ENCODE results near the gene MEN1. TPM values are rescaled to one million over a fixed set of nuclear protein-coding genes. Genes with fewer than 3 reads are reported as not detected.
"Not testable (repeated sequence)": the region's sequence is repeated elsewhere in the genome, so short reads cannot be mapped to it uniquely, and the experiment has no call there.

The MEN1 gene
- polyA plus RNA-seq, 2 donors = 15.4 to 19.0 TPM

GRCh38 chr11:64846998-64847666 lies 36.8 kb upstream of the MEN1 start:
- no peaks in the 10 kb centered on the region for H3K36me3 ChIP-seq (ENCODE audit: control insufficient read depth in 2 of 2, insufficient read depth in 2 of 2, low read length in 1 of 2)
- no peak overlapping the region for H3K4me3 ChIP-seq (ENCODE audit: low read depth in 1 of 2, low read length in 2 of 2)
- H3K4me1 ChIP-seq (ENCODE audit: control insufficient read depth in 2 of 2, insufficient read depth in 2 of 2, low read length in 1 of 2) = peaks cover 0 to 25% of the 10 kb centered on the region in 2 donors
- peak overlapping the region in 1 of 2 donors; percentile 53 for H3K27ac ChIP-seq (ENCODE audit: low read depth in 2 of 2, low read length in 1 of 2)
- 20 to 25% methylated on average over 12 to 13 of the region's 13 CpGs for WGBS, 2 donors
- no peaks in the 10 kb centered on the region for H3K27me3 ChIP-seq (ENCODE audit: control insufficient read depth in 1 of 2, insufficient read depth in 2 of 2, low read length in 2 of 2)
- H3K9me3 ChIP-seq (ENCODE audit: control insufficient read depth in 2 of 2, insufficient read depth in 1 of 2, low read depth in 1 of 2, low read length in 1 of 2) = no peaks in the 10 kb centered on the region

GRCh38 chr11:64845776-64846129 lies 35.4 kb upstream of the MEN1 start:
- H3K4me1 ChIP-seq (ENCODE audit: control insufficient read depth in 2 of 2, insufficient read depth in 2 of 2, low read length in 1 of 2) = peaks cover 0 to 25% of the 10 kb centered on the region in 2 donors
- H3K9me3 ChIP-seq (ENCODE audit: control insufficient read depth in 2 of 2, insufficient read depth in 1 of 2, low read depth in 1 of 2, low read length in 1 of 2); H3K36me3 ChIP-seq (ENCODE audit: control insufficient read depth in 2 of 2, insufficient read depth in 2 of 2, low read length in 1 of 2); H3K4me3 ChIP-seq (ENCODE audit: low read depth in 1 of 2, low read length in 2 of 2); H3K27me3 ChIP-seq (ENCODE audit: control insufficient read depth in 1 of 2, insufficient read depth in 2 of 2, low read length in 2 of 2): not testable (repeated sequence)
- 83 to 87% methylated on average over 8 of the region's 8 CpGs for WGBS, 2 donors
- H3K27ac ChIP-seq (ENCODE audit: low read depth in 2 of 2, low read length in 1 of 2) = peak overlapping the region in 1 of 2 donors; percentile 96

- peaks cover 0 to 25% of the 10 kb centered on the region in 2 donors for H3K4me1 ChIP-seq (ENCODE audit: control insufficient read depth in 2 of 2, insufficient read depth in 2 of 2, low read length in 1 of 2)
- H3K36me3 ChIP-seq (ENCODE audit: control insufficient read depth in 2 of 2, insufficient read depth in 2 of 2, low read length in 1 of 2) = peaks cover 0 to 2% of the 10 kb centered on the region in 2 donors
- 16 to 23% methylated on average over 9 of the region's 9 CpGs for WGBS, 2 donors
- H3K4me3 ChIP-seq (ENCODE audit: low read depth in 1 of 2, low read length in 2 of 2) = peak overlapping the region; percentile 54 to 67
- no peaks in the 10 kb centered on the region for H3K27me3 ChIP-seq (ENCODE audit: control insufficient read depth in 1 of 2, insufficient read depth in 2 of 2, low read length in 2 of 2)
- H3K27ac ChIP-seq (ENCODE audit: low read depth in 2 of 2, low read length in 1 of 2) = peak overlapping the region; percentile 84 to 96
- H3K9me3 ChIP-seq (ENCODE audit: control insufficient read depth in 2 of 2, insufficient read depth in 1 of 2, low read depth in 1 of 2, low read length in 1 of 2) = no peaks in the 10 kb centered on the region
Observed at GRCh38 chr11:64845129-64845775, 34.9 kb upstream of the MEN1 start.

DNA sequence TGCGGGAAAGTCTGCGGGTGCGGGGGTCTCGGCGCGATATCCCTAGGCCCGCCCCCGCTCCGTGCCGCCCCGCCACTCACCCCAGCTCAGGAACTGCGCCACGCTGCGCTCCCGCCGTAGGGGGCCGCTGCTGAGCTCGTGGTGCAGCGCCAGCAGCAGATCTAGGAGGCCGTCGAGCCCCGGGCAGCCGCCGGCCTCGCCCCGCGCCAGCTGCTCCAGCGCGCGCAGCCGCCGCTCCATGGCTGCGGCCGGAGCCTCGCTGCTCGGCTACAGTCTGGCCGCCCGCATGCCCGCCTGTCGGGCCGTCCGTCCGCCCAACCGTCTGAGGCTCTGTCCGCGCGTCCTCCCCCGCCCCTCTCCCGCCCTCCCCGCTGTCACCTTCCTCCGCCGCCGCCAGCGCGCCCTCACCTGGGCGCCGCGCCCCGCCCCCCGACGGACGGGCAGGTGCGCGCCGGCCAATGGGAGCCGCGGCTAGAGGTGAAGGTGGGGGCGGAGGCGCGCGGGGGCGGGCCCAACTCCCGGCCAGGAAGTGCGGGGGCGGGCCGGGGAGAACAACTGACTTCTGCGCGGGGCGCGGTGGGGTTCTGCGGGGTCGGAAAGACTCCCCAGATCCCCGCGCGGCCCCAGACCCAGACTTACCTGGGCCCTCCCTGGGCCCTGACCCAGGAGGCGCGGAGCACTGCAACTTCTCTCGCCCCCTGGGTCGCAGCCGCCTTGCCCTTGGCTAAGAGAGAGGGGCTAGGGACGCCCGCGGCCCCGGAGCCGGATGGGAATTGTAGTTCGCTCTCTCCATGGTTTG lies 34.2 kb upstream of the MEN1 start, which contains the start of gene CDC42BPG:
Gene CDC42BPG (minus strand): TSS at position 324 of the 799 bp plus-strand sequence. CDS start 84 bp downstream, at position 240.
- Histone ChIP-seq H3K27me3 (ENCODE audit: control insufficient read depth in 1 of 2, insufficient read depth in 2 of 2, low read length in 2 of 2) (no peaks in the 10 kb centered on the region), H3K4me3 (ENCODE audit: low read depth in 1 of 2, low read length in 2 of 2) (peak within 1 kb of the TSS; percentile 54 to 67), H3K4me1 (ENCODE audit: control insufficient read depth in 2 of 2, insufficient read depth in 2 of 2, low read length in 1 of 2) (peaks cover 0 to 22% of the 10 kb centered on the region in 2 donors), H3K27ac (ENCODE audit: low read depth in 2 of 2, low read length in 1 of 2) (peak within 1 kb of the TSS; percentile 94 to 96), H3K36me3 (ENCODE audit: control insufficient read depth in 2 of 2, insufficient read depth in 2 of 2, low read length in 1 of 2) (peaks cover 0 to 8% of the 10 kb centered on the region in 2 donors), H3K9me3 (ENCODE audit: control insufficient read depth in 2 of 2, insufficient read depth in 1 of 2, low read depth in 1 of 2, low read length in 1 of 2) (no peaks in the 10 kb centered on the region)
- 1% methylated on average over 65 to 96 of the region's 96 CpGs for WGBS, 2 donors

DNA sequence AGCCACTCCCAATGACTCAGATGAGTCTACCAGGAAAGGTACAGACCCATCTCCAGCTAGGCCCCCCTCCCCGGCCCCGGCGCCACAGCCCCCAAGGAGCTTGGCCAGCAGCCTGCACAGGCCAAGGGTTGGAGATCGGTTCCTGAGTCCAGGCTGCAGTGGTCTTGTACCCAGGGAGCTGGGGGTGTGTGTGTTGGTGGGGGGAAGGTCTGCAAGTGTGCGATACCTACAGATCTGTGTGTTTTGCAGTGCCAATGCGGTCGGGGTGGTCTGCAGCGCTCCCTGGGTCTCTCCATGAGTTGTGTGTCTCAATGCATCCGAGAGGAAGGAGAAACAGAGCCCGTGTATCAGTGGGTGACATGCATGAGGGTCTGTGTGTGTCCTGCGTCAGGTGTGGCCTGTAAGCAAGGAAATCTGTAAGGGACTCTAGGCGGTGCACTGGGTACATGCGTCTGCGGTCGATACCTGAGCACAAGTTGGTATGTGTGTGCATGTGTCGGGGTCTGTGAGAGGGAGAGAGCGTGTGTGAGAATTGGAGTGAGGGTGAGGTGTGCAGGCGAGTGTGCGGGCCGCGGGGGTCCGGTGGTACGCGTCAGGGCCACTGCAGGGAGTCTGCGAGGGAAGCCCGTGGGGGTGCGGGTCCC lies 33.5 kb upstream of the MEN1 start:
- Histone ChIP-seq H3K27ac (ENCODE audit: low read depth in 2 of 2, low read length in 1 of 2) (peak overlapping the region; percentile 94 to 96), H3K4me3 (ENCODE audit: low read depth in 1 of 2, low read length in 2 of 2) (peak overlapping the region; percentile 54 to 67), H3K4me1 (ENCODE audit: control insufficient read depth in 2 of 2, insufficient read depth in 2 of 2, low read length in 1 of 2) (peaks cover 0 to 19% of the 10 kb centered on the region in 2 donors), H3K36me3 (ENCODE audit: control insufficient read depth in 2 of 2, insufficient read depth in 2 of 2, low read length in 1 of 2) (peaks cover 0 to 15% of the 10 kb centered on the region in 2 donors), H3K27me3 (ENCODE audit: control insufficient read depth in 1 of 2, insufficient read depth in 2 of 2, low read length in 2 of 2) (no peaks in the 10 kb centered on the region), H3K9me3 (ENCODE audit: control insufficient read depth in 2 of 2, insufficient read depth in 1 of 2, low read depth in 1 of 2, low read length in 1 of 2) (no peaks in the 10 kb centered on the region)
- 38 to 42% methylated on average over 22 to 27 of the region's 27 CpGs for WGBS, 2 donors

DNA sequence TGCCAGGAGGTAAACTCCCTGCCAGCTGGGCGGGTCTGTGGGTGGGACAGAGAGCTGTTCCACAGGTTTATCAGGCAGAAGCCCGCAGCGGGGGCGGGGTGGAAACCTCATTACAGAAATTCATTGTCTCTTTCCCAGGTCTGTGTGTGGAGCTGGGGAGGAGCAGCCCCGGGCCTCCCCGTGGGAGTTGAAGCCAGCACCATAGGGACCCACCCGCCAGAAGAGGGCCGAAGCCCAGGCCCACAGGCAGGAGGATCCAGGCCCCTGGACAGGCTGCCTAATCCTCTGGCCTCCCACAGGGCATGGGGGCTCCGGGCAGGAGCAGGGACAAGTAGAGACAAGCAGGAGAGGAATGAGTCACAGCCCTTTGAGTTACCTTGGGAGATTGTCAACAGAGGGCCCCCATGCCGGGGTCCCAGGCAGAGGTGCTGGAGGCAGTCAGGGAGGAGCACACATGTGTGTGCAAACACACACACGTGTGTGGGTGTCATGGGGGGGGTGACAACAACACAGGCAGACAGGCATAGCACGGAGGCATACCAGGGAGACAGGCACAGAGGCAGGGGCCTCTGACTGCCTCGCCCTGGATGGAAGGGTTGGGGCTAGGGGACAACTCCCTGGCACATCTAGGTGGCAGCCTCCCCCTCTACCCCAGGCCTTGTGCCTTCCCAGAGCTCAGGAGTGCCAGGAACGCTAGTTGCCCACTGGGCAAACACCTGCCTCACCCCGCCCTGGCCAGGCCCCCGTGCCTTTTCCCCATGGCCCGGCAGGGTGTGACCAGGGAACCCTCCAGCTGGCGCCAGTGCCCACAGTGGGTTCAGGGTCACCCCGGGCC lies 32.7 kb upstream of the MEN1 start:
- peaks cover 0 to 14% of the 10 kb centered on the region in 2 donors for H3K4me1 ChIP-seq (ENCODE audit: control insufficient read depth in 2 of 2, insufficient read depth in 2 of 2, low read length in 1 of 2)
- H3K4me3 ChIP-seq (ENCODE audit: low read depth in 1 of 2, low read length in 2 of 2) = peak overlapping the region; percentile 54 to 67
- no peaks in the 10 kb centered on the region for H3K9me3 ChIP-seq (ENCODE audit: control insufficient read depth in 2 of 2, insufficient read depth in 1 of 2, low read depth in 1 of 2, low read length in 1 of 2)
- H3K36me3 ChIP-seq (ENCODE audit: control insufficient read depth in 2 of 2, insufficient read depth in 2 of 2, low read length in 1 of 2) = peaks cover 0 to 23% of the 10 kb centered on the region in 2 donors
- H3K27ac ChIP-seq (ENCODE audit: low read depth in 2 of 2, low read length in 1 of 2) = peak overlapping the region; percentile 94 to 96
- H3K27me3 ChIP-seq (ENCODE audit: control insufficient read depth in 1 of 2, insufficient read depth in 2 of 2, low read length in 2 of 2) = no peaks in the 10 kb centered on the region
- 42 to 52% methylated on average over 19 of the region's 19 CpGs for WGBS, 2 donors

- H3K4me3 ChIP-seq (ENCODE audit: low read depth in 1 of 2, low read length in 2 of 2) = peak overlapping the region; percentile 24 to 54
- peaks cover 0 to 13% of the 10 kb centered on the region in 2 donors for H3K4me1 ChIP-seq (ENCODE audit: control insufficient read depth in 2 of 2, insufficient read depth in 2 of 2, low read length in 1 of 2)
- peaks cover 0 to 28% of the 10 kb centered on the region in 2 donors for H3K36me3 ChIP-seq (ENCODE audit: control insufficient read depth in 2 of 2, insufficient read depth in 2 of 2, low read length in 1 of 2)
- no peaks in the 10 kb centered on the region for H3K9me3 ChIP-seq (ENCODE audit: control insufficient read depth in 2 of 2, insufficient read depth in 1 of 2, low read depth in 1 of 2, low read length in 1 of 2)
- WGBS, 2 donors = 48 to 50% methylated on average over 6 of the region's 6 CpGs
- peak overlapping the region; percentile 94 to 96 for H3K27ac ChIP-seq (ENCODE audit: low read depth in 2 of 2, low read length in 1 of 2)
- H3K27me3 ChIP-seq (ENCODE audit: control insufficient read depth in 1 of 2, insufficient read depth in 2 of 2, low read length in 2 of 2) = no peaks in the 10 kb centered on the region
Observed at GRCh38 chr11:64842366-64842759, 32.0 kb upstream of the MEN1 start.

- WGBS, 2 donors = 60 to 73% methylated on average over 15 of the region's 15 CpGs
- peak overlapping the region; percentile 24 to 54 for H3K4me3 ChIP-seq (ENCODE audit: low read depth in 1 of 2, low read length in 2 of 2)
- no peaks in the 10 kb centered on the region for H3K27me3 ChIP-seq (ENCODE audit: control insufficient read depth in 1 of 2, insufficient read depth in 2 of 2, low read length in 2 of 2)
- no peaks in the 10 kb centered on the region for H3K9me3 ChIP-seq (ENCODE audit: control insufficient read depth in 2 of 2, insufficient read depth in 1 of 2, low read depth in 1 of 2, low read length in 1 of 2)
- H3K27ac ChIP-seq (ENCODE audit: low read depth in 2 of 2, low read length in 1 of 2) = peak overlapping the region; percentile 94 to 96
- peaks cover 0 to 17% of the 10 kb centered on the region in 2 donors for H3K4me1 ChIP-seq (ENCODE audit: control insufficient read depth in 2 of 2, insufficient read depth in 2 of 2, low read length in 1 of 2)
- peaks cover 0 to 33% of the 10 kb centered on the region in 2 donors for H3K36me3 ChIP-seq (ENCODE audit: control insufficient read depth in 2 of 2, insufficient read depth in 2 of 2, low read length in 1 of 2)
Observed at GRCh38 chr11:64841592-64842365, 31.4 kb upstream of the MEN1 start.
